NCI-H2171 (cell line): ENCODE data around the gene SCTR.
"Not testable (repeated sequence)": the region's sequence is repeated elsewhere in the genome, so short reads cannot be mapped to it uniquely, and the experiment has no call there.

Experiments used
- DNase-seq: peaks from one replicate; lab custom pipeline; 2025; lab: John Stamatoyannopoulos, UW

SCTR gene

DNA sequence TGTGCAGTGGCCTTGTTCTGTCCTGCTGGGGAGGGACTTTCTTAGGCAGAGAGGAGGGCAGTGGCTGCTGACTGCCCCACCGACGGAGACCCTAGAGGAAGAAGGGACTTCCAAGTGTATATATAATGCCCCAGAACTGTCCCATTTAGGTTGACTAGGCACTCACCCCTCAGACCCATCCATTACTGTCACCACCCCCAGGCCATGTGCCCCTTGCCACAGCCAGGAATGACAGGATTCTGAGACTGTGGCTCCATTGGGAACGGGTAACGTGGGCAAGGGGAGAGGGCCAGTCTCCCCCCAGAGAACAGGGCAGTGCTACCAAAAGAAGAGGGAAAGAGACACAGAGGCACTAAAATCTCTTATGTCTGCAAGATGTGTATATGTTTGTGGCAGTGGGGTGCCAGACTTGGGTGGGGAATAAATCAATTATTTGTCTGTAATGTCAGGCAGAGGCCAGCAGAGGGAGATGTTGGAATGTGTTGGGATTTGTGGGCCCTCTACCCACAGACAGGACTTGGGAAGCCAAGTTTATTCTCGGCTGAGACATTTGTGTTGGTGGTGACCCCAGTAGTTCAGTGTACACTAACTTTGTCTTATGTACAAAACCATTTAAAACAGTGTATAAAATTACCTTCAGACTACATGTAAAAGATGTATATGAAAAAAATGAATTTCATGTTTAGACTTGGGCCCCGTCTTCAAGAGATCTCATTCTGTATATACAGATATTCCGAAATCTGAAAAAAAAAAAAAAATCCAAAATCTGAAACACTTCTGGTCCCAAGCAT lies 116.7 kb downstream of the SCTR start:
- DNase-seq = peak; percentile 41

DNA sequence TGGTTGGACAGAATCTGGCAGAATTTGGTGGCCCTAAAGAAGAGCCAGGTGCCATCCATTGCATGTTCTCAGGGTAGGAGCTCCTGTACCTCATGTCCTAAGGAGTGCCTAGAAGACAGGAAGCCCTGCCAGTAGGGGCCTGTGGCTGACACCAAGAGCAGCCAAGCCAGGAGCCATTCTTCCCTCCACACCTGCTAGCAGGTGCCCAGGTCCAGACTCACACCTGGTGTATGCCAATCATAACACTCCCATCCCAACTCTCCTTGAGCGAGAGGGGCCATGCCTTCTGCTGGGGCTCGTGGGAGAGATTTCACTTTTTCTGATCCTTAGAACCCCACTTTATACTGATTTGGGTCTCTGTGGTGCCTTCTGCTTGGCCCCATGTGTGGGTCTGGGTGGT lies 119.1 kb downstream of the SCTR start:
- no peak for DNase-seq

DNA sequence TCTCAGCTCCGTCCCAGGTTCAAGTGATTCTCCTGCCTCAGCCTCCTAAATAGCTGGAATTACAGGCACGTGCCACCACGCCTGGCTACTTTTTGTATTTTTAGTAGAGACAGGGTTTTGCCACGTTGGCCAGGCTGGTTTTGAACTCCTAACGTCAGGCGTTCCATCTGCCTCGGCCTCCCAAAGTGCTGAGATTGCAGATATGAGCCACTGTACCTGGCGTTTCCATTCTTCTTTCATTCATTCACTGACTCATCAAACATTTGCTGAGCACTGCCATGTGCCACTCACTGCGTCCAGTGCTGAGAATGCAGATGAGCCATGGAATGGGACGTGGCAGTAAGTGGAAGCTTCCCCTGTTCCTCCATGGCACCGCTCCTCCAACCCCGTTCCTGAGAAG lies 120.7 kb downstream of the SCTR start:
- DNase-seq = not testable (repeated sequence)

DNA sequence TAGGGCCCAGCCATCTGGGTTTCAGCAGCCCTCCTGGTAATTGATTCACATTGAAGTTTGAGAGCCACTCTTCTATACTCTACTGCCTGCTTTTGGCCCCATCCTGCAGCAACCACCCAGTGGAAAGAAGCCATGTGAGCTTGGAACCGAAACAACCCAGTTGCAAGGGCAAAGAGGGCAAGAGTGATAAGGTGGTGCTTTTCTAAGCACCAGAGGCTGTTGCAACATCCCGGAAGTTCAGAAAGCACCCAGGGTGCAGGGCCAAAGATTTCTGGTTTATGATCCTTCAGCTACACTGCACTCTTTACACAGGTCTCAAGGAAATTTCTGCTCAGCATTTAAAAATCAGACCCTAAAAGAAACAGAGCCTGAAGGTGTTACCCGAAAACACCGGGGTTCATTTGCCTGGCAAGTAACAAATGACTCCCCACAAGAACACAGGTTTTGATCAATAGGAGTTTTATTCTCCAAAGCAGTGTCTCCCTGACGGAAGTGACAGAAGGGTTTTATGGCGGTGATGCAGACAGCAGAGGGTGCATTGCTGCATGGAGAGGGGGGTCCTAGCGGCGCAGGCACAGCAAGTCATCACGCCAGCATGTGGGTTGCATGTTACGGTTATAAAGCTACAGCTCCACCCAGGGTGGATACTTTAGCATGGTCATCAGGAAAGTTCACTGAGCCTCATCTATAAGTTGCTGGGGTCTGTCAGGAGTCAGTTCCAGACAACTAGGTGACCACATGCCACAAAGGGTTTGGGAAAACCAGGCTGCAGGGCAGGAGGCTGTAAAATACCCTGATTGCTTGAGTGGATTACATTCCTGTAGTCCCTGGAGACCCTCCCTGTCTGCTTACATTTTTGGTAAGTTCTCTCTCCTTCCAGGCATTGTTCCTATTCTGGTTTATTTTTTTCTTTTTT lies 121.4 kb downstream of the SCTR start:
- no peak for DNase-seq

DNA sequence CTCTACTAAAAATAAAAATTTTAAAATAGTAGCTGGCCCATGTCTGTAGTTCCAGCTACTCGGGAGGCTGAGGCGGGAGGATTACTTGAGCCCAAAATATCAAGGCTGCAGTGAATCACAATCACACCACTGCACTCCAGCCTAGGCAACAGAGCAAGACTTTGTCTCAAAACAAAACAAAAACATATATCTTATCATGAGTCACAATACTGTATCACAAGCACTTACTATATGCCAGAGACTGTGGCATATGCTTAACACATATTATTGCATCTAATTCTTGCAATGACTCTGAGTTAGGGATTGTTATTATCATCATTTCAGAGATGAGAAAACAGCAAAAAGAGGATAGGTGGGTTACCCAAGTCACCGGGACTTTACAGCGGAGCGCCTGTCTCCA lies 122.2 kb downstream of the SCTR start:
- no peak for DNase-seq

DNA sequence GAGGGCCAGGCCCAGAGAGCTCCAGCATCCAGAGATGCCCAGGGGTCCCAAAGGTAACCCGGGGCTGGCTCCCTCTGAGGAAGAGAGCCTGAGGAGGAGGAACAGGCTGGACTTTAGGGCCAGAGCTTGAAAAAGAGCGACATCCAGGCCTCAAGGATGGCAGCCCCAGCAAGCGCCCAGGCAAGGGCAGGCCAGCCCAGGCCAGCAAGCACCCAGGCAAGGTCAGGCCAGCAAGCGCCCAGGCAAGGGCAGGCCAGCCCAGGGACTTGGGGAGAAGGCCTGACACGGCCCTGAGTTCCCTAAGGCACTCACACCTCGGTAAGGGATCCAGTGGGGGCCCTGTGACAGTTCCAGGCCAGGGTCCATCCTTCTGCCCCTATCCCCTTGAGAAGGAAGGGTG lies 127.1 kb downstream of the SCTR start:
- DNase-seq = no peak

DNA sequence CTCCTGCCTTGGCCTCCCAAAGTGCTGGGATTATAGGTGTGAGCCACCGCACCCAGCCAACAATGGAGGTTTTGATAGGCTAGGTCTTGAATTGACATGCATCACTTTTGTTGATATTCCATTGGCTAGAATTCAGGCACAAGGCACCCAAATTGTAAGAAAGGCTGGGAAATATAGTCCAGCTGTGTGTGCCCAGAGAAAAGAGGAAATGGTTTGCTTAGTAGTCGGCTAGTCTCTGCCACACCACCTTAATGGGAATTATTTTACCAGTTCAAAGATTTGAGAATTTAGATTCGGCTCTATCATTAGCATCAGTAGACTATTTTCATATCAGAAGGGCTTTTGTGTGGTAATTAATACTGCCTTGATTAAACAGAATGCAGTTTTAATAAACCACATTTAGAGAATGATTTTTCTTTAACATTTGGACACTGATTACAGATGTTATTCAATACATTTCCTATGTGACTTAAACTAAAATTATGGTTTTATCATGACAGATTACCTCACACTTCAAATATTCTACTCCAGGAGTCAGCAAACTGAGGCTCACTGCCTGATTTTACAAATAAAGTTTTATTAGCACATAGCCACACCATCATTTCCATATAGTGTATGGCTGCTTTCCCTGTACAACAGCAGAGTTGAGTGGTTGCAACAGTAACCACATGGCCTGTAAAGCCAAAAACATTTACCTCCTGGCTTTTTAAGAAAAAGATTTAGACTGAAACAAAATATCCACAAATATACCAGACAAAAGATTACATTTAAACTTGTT lies 130.1 kb downstream of the SCTR start:
- no peak for DNase-seq
